ENCODE measurements around the gene TFDP1. TPM values are rescaled to one million over a fixed set of nuclear protein-coding genes. Genes with fewer than 3 reads are reported as not detected.

The TFDP1 gene, protein sequence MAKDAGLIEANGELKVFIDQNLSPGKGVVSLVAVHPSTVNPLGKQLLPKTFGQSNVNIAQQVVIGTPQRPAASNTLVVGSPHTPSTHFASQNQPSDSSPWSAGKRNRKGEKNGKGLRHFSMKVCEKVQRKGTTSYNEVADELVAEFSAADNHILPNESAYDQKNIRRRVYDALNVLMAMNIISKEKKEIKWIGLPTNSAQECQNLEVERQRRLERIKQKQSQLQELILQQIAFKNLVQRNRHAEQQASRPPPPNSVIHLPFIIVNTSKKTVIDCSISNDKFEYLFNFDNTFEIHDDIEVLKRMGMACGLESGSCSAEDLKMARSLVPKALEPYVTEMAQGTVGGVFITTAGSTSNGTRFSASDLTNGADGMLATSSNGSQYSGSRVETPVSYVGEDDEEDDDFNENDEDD
- total RNA-seq = 36.7 and 40.0 TPM in 2 replicates

GRCh38 chr13:113584205-113584869 lies at the start of gene TFDP1:
TSS of gene TFDP1 (plus strand) at chr13:113584753. CDS start at chr13:113585838, 1,085 bp downstream.

GRCh38 chr13:113657851-113658741 lies 73.5 kb downstream of the TFDP1 start, which contains the start of gene ATP4B:
TSS of gene ATP4B (minus strand) at chr13:113658198. CDS start at chr13:113658144, 54 bp downstream.

GRCh38 chr13:113666951-113667701 lies 82.6 kb downstream of the TFDP1 start, which contains the start of gene GRK1:
TSS of gene GRK1 (plus strand) at chr13:113667219. CDS start at chr13:113667387, 168 bp downstream.

Other genes with a start within 250 kb of the TFDP1 start
- gene GRTP1, start 220.6 kb upstream of the TFDP1 start, total RNA-seq = 0.34 and 0.43 TPM in 2 replicates
- gene ADPRHL1, start 131.3 kb upstream of the TFDP1 start, total RNA-seq = 0.34 and 0.54 TPM in 2 replicates
- gene DCUN1D2, start 94.0 kb upstream of the TFDP1 start, total RNA-seq = 7.3 and 9.1 TPM in 2 replicates
- 0.11 TPM in 1 of 2 replicates, not detected in the other for gene ATP4B, start 73.4 kb downstream of the TFDP1 start, total RNA-seq
- gene GRK1, start 82.5 kb downstream of the TFDP1 start, total RNA-seq = not detected in 2 replicates
- gene TMEM255B, start 174.5 kb downstream of the TFDP1 start, total RNA-seq = 47.4 and 49.2 TPM in 2 replicates

All from dermis lymphatic vessel endothelial cell (primary cell).